ENCODE data around the gene PRDX6.

PRDX6 gene

DNA sequence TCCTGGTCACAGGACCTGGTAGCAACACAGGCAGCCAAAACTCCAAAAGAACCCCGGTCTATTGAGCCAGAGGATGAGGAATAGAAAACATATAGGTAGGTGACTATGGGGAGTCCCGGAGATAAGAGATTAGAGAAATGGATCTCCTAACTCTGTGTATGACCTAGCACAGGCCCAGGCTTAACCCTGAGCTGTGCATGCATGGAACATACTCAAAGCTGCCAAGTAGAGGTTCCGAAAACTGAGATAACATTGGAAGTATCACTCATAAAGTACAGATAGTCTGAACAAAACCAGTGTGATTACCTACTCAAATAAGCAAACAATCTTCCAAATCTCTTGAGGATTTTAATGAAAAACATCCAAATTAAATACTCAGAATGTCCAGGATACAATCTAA lies 31.5 kb upstream of the PRDX6 start:
- TF ChIP-seq, protein P1, sequence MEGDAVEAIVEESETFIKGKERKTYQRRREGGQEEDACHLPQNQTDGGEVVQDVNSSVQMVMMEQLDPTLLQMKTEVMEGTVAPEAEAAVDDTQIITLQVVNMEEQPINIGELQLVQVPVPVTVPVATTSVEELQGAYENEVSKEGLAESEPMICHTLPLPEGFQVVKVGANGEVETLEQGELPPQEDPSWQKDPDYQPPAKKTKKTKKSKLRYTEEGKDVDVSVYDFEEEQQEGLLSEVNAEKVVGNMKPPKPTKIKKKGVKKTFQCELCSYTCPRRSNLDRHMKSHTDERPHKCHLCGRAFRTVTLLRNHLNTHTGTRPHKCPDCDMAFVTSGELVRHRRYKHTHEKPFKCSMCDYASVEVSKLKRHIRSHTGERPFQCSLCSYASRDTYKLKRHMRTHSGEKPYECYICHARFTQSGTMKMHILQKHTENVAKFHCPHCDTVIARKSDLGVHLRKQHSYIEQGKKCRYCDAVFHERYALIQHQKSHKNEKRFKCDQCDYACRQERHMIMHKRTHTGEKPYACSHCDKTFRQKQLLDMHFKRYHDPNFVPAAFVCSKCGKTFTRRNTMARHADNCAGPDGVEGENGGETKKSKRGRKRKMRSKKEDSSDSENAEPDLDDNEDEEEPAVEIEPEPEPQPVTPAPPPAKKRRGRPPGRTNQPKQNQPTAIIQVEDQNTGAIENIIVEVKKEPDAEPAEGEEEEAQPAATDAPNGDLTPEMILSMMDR (IDR thresholded peaks at IDR 0.05; ENCODE audit: insufficient read depth, low read length, missing control alignments): no peak
- no peak overlapping the region for H3K4me3 ChIP-seq (ENCODE audit: low read depth, low read length)
- DNase-seq (ENCODE audit: low read depth, low spot score): no peak
- POLR2A ChIA-PET: no interaction called here
- CTCF ChIA-PET: interaction anchor here (3.1 kb wide), 1 partner anchor 15 kb away, joined by 26 read pairs; no protein-coding TSS in a partner anchor

DNA sequence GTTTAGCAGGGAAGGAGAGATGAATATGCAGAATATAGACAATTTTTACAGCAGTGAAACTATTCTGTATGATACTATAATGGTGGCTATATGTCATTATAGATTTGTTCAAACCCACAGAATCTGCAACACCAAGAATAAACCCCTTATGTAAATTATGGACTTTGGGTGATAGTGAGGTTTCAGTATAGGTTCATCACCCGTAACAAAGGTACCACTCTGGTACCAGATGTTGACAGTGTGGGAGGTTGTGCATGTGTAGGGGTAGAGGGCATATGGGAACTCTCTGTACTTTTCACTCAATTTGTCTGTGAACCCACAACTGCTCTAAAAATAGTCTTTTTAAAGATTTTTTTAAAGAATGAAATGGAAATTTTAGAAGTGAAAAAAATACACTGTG lies 29.9 kb upstream of the PRDX6 start:
- TF ChIP-seq, protein P1 (IDR thresholded peaks at IDR 0.05; ENCODE audit: insufficient read depth, low read length, missing control alignments): no peak
- ChIA-PET CTCF (interaction anchor here (0.9 to 1.2 kb wide), 2 partner anchors 16 to 18 kb away, joined by 3 to 4 read pairs; no protein-coding TSS in a partner anchor), POLR2A (no interaction called here)
- no peak overlapping the region for H3K4me3 ChIP-seq (ENCODE audit: low read depth, low read length)
- no peak for DNase-seq (ENCODE audit: low read depth, low spot score)

DNA sequence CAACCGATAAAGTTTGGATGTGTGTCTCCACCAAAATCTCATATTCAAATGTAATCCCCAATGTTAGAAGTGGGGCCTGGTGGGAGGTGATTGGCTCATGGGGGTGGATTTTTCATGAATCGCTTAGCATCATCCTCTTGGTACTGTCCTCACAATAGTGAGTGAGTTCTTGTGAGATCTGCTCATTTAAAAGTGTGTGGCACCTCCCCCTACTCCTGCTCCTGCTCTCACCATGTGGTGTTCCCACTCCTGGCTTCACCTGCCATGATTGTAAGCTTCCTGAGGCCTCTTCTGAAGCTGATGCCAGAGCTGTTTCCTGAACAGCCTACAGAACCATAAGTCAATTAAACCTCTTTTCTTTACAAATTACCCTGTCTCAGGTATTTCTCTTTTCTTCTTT lies 28.2 kb upstream of the PRDX6 start:
- TF ChIP-seq, protein P1 (IDR thresholded peaks at IDR 0.05; ENCODE audit: insufficient read depth, low read length, missing control alignments): no peak
- no peak overlapping the region for H3K4me3 ChIP-seq (ENCODE audit: low read depth, low read length)
- ChIA-PET POLR2A (no interaction called here), CTCF (interaction anchor here (1.3 to 1.7 kb wide), 3 partner anchors 10 to 375 kb away, joined by 3 to 6 read pairs (median 5); partner anchors contain the start of genes CENPL and DARS2)
- DNase-seq (ENCODE audit: low read depth, low spot score): no peak

DNA sequence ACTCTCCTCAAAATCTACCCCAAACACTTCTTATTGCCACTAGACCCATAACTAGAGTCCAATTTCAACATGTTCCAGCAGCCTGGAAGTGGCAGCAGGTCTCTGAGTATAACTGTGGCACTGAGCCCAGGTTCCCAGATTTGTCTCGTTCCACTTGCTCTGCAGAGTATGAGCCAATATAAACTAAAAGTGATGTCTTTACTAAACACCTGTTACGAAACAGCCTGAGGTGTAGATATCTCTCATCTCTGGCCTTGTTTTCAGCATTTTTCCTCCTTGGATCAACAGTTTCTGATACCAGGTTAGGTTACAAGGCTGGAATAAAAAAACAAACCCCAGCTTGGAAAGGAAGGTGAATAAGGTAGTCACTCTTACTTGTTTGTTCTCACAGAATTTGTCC lies 25.2 kb upstream of the PRDX6 start:
- ChIA-PET CTCF (interaction anchor here (1.5 to 3.8 kb wide), 2 partner anchors 22 to 26 kb away, joined by 4 to 32 read pairs; no protein-coding TSS in a partner anchor), POLR2A (no interaction called here)
- H3K4me3 ChIP-seq (ENCODE audit: low read depth, low read length): no peak overlapping the region
- TF ChIP-seq, protein P1 (IDR thresholded peaks at IDR 0.05; ENCODE audit: insufficient read depth, low read length, missing control alignments): no peak
- DNase-seq (ENCODE audit: low read depth, low spot score): no peak

DNA sequence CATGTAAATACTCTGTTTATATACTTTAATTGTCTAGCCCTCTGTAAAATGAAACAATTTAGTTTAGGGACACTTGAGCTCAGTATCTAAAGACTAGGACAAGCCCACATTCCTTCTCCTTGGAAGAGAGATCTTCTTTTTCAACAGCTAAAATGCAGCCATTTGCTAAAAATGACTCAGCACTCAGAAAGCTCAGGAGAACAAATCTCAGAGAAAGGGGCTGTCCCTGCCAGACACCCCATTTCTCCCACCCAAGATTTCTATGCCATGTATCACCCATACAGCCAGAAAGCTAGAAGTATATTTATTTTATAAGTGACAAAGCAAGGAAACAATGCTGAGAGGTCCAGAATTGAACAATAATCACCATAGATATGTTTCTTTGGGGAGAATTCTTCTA lies 23.2 kb upstream of the PRDX6 start:
- ChIA-PET POLR2A (interaction anchor here (0.6 to 1.1 kb wide), 2 partner anchors 261 to 840 kb away, joined by 3 to 4 read pairs; partner anchors contain the start of gene KLHL20), CTCF (interaction anchor here (1.1 to 3.8 kb wide), 3 partner anchors 24 to 372 kb away, joined by 3 to 32 read pairs (median 3); no protein-coding TSS in a partner anchor)
- TF ChIP-seq, protein P1 (IDR thresholded peaks at IDR 0.05; ENCODE audit: insufficient read depth, low read length, missing control alignments): no peak
- H3K4me3 ChIP-seq (ENCODE audit: low read depth, low read length): no peak overlapping the region
- no peak for DNase-seq (ENCODE audit: low read depth, low spot score)

DNA sequence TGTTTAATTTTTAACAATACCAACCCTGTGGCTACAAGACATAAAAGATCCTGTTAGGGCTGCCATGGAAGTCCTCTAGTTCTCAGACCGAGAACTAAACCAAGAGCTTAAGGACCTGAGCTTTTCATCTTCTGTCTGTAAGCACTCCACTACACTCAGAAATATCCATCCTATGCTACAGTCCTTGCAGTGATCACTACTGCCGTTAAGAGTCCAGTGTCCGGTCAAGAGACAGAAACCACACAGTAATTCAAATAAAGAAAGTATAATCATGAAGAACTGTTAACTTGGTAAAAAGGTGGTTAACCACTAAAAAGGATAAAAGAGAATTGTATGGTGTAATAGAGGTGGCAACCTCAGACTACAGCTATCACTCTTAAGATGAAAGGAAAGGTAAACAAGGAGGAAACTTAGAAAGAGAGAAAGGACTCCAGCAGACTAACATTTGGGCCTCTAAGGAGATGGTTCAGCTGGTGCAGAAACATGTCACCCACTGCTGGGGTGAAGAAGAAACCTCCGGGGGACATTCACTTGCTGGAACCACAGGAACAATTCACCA lies 22.1 kb upstream of the PRDX6 start:
- TF ChIP-seq, protein P1 (IDR thresholded peaks at IDR 0.05; ENCODE audit: insufficient read depth, low read length, missing control alignments): no peak
- DNase-seq (ENCODE audit: low read depth, low spot score): no peak
- H3K4me3 ChIP-seq (ENCODE audit: low read depth, low read length): no peak overlapping the region
- CTCF ChIA-PET: interaction anchor here (1.7 to 3.8 kb wide), 2 partner anchors 24 to 25 kb away, joined by 5 to 32 read pairs; no protein-coding TSS in a partner anchor
- POLR2A ChIA-PET: no interaction called here

Data from AG04449 (cell line).